ENCODE results near the gene ATP5PO. TPM values are rescaled to one million over a fixed set of nuclear protein-coding genes. Genes with fewer than 3 reads are reported as not detected.

Gene ATP5PO
- total and polyA plus RNA-seq, 2 of the 8 experiments (the other 6 are each of a cell fraction or from before 2014, with no cell fraction given): 251 to 267 TPM

- TF ChIP-seq, protein P1, sequence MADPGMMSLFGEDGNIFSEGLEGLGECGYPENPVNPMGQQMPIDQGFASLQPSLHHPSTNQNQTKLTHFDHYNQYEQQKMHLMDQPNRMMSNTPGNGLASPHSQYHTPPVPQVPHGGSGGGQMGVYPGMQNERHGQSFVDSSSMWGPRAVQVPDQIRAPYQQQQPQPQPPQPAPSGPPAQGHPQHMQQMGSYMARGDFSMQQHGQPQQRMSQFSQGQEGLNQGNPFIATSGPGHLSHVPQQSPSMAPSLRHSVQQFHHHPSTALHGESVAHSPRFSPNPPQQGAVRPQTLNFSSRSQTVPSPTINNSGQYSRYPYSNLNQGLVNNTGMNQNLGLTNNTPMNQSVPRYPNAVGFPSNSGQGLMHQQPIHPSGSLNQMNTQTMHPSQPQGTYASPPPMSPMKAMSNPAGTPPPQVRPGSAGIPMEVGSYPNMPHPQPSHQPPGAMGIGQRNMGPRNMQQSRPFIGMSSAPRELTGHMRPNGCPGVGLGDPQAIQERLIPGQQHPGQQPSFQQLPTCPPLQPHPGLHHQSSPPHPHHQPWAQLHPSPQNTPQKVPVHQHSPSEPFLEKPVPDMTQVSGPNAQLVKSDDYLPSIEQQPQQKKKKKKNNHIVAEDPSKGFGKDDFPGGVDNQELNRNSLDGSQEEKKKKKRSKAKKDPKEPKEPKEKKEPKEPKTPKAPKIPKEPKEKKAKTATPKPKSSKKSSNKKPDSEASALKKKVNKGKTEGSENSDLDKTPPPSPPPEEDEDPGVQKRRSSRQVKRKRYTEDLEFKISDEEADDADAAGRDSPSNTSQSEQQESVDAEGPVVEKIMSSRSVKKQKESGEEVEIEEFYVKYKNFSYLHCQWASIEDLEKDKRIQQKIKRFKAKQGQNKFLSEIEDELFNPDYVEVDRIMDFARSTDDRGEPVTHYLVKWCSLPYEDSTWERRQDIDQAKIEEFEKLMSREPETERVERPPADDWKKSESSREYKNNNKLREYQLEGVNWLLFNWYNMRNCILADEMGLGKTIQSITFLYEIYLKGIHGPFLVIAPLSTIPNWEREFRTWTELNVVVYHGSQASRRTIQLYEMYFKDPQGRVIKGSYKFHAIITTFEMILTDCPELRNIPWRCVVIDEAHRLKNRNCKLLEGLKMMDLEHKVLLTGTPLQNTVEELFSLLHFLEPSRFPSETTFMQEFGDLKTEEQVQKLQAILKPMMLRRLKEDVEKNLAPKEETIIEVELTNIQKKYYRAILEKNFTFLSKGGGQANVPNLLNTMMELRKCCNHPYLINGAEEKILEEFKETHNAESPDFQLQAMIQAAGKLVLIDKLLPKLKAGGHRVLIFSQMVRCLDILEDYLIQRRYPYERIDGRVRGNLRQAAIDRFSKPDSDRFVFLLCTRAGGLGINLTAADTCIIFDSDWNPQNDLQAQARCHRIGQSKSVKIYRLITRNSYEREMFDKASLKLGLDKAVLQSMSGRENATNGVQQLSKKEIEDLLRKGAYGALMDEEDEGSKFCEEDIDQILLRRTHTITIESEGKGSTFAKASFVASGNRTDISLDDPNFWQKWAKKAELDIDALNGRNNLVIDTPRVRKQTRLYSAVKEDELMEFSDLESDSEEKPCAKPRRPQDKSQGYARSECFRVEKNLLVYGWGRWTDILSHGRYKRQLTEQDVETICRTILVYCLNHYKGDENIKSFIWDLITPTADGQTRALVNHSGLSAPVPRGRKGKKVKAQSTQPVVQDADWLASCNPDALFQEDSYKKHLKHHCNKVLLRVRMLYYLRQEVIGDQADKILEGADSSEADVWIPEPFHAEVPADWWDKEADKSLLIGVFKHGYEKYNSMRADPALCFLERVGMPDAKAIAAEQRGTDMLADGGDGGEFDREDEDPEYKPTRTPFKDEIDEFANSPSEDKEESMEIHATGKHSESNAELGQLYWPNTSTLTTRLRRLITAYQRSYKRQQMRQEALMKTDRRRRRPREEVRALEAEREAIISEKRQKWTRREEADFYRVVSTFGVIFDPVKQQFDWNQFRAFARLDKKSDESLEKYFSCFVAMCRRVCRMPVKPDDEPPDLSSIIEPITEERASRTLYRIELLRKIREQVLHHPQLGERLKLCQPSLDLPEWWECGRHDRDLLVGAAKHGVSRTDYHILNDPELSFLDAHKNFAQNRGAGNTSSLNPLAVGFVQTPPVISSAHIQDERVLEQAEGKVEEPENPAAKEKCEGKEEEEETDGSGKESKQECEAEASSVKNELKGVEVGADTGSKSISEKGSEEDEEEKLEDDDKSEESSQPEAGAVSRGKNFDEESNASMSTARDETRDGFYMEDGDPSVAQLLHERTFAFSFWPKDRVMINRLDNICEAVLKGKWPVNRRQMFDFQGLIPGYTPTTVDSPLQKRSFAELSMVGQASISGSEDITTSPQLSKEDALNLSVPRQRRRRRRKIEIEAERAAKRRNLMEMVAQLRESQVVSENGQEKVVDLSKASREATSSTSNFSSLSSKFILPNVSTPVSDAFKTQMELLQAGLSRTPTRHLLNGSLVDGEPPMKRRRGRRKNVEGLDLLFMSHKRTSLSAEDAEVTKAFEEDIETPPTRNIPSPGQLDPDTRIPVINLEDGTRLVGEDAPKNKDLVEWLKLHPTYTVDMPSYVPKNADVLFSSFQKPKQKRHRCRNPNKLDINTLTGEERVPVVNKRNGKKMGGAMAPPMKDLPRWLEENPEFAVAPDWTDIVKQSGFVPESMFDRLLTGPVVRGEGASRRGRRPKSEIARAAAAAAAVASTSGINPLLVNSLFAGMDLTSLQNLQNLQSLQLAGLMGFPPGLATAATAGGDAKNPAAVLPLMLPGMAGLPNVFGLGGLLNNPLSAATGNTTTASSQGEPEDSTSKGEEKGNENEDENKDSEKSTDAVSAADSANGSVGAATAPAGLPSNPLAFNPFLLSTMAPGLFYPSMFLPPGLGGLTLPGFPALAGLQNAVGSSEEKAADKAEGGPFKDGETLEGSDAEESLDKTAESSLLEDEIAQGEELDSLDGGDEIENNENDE (IDR thresholded peaks at IDR 0.05; ENCODE audit: insufficient replicate concordance, low read length): no peak
- TF ChIP-seq CHD1 (IDR thresholded peaks at IDR 0.05; ENCODE audit: low read depth, low read length) (no peak), GTF2F1 (IDR thresholded peaks at IDR 0.05; ENCODE audit: borderline replicate concordance, low read depth, low read length) (no peak), RAD21 (IDR thresholded peaks at IDR 0.05 in 1 of 2, conservative IDR thresholded peaks at IDR 0.05 in 1 of 2; ENCODE audit: low read depth in 2 of 2, low read length in 2 of 2) (no peak), CHD2 (IDR thresholded peaks at IDR 0.05; ENCODE audit: low read length) (no peak), SIN3A (conservative IDR thresholded peaks at IDR 0.05 in 1 of 2, IDR thresholded peaks at IDR 0.05 in 1 of 2; ENCODE audit: low read depth in 1 of 2, low read length in 2 of 2) (no peak), PHF8 (conservative IDR thresholded peaks at IDR 0.05; ENCODE audit: low read depth, low read length) (no peak), SP1 (IDR thresholded peaks at IDR 0.05; ENCODE audit: low read depth, low read length) (no peak)
- TF ChIP-seq, protein P2, sequence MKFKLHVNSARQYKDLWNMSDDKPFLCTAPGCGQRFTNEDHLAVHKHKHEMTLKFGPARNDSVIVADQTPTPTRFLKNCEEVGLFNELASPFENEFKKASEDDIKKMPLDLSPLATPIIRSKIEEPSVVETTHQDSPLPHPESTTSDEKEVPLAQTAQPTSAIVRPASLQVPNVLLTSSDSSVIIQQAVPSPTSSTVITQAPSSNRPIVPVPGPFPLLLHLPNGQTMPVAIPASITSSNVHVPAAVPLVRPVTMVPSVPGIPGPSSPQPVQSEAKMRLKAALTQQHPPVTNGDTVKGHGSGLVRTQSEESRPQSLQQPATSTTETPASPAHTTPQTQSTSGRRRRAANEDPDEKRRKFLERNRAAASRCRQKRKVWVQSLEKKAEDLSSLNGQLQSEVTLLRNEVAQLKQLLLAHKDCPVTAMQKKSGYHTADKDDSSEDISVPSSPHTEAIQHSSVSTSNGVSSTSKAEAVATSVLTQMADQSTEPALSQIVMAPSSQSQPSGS (IDR thresholded peaks at IDR 0.05; ENCODE audit: low read length): no peak
Observed at GRCh38 chr21:33896691-33897090, 18.9 kb downstream of the ATP5PO start (continued).
